PC-9 (cell line): ENCODE measurements around the gene LARGE2.

ENCODE experiments used
- EZH2 ChIP-seq: fragments of 200-600 bp; sonication (generic); IDR thresholded peaks from 2 replicates; pipeline ENCODE4 v1.8.0; 2017; ENCODE audit warnings: antibody characterized with exemption, low read depth
- TF ChIP-seq, protein P1 (sequence below): fragments of 200-600 bp; sonication (generic); conservative IDR thresholded peaks from 2 replicates; pipeline ENCODE4 v1.6.1; 2017; ENCODE audit warnings: mixed run types, antibody characterized with exemption, mild to moderate bottlenecking, moderate library complexity

DNA sequence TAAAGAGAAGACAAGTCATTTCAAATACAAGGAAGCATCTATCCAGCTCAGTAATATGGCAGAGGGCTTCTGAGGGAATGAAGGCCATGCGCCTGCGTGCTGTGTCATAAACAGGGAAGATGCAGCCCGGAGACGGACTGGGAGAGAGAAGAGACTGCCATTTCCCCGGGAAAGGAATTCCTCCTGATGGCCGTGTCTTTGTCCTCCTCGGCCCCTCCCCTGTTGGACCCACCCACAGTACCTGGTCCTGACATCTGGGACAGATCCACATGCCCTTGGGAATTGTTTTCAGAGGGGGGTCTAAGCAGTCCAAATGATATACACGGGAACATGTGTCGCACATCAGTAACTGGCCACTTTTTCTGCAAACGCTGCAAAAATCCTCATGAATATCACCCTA is 15.5 kb downstream of the LARGE2 start:
- TF ChIP-seq, protein P1, sequence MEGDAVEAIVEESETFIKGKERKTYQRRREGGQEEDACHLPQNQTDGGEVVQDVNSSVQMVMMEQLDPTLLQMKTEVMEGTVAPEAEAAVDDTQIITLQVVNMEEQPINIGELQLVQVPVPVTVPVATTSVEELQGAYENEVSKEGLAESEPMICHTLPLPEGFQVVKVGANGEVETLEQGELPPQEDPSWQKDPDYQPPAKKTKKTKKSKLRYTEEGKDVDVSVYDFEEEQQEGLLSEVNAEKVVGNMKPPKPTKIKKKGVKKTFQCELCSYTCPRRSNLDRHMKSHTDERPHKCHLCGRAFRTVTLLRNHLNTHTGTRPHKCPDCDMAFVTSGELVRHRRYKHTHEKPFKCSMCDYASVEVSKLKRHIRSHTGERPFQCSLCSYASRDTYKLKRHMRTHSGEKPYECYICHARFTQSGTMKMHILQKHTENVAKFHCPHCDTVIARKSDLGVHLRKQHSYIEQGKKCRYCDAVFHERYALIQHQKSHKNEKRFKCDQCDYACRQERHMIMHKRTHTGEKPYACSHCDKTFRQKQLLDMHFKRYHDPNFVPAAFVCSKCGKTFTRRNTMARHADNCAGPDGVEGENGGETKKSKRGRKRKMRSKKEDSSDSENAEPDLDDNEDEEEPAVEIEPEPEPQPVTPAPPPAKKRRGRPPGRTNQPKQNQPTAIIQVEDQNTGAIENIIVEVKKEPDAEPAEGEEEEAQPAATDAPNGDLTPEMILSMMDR: no peak
- no peak for TF ChIP-seq EZH2
